Stomach (tissue), 9 donors: Measurements from ENCODE around the gene BIRC7. TPM values are rescaled to one million over a fixed set of nuclear protein-coding genes. Genes with fewer than 3 reads are reported as not detected.
"Not testable (repeated sequence)": the region's sequence is repeated elsewhere in the genome, so short reads cannot be mapped to it uniquely, and the experiment has no call there.

Source experiments
- DNase-seq, 2 donors: peaks; one replicate each; pipeline versions ENCODE4 v3.0.0 to v3.0.0-alpha.2; 2013 to 2019
- H3K27ac ChIP-seq, 5 donors: fragments of 200-600 bp in 4 of 5; sonication (generic) in 4 of 5; one replicate each; pipeline ENCODE4 v1.5.1; 2013 to 2019; ENCODE audit warnings: mild to moderate bottlenecking in 1 of 5, moderate library complexity in 1 of 5
- H3K27me3 ChIP-seq, 3 donors: fragments of 200-600 bp; sonication (generic); one replicate each; pipeline ENCODE4 v1.5.1; 2017 to 2019; ENCODE audit warnings: mixed run types in 1 of 3
- H3K36me3 ChIP-seq, 4 donors: fragments of 200-600 bp; sonication (generic); 1 replicate in 3 of 4; 2 replicates in 1 of 4; pipeline ENCODE4 v1.5.1; 2016 to 2019
- H3K4me1 ChIP-seq, 4 donors: fragments of 200-600 bp; sonication (generic); one replicate each; pipeline ENCODE4 v1.5.1; 2016 to 2019
- H3K4me3 ChIP-seq, 4 donors: fragments of 200-600 bp; sonication (generic) in 3 of 4; one replicate each; pipeline ENCODE4 v1.5.1; 2016 to 2019; ENCODE audit warnings: mild to moderate bottlenecking in 1 of 4
- H3K9me3 ChIP-seq, 4 donors: fragments of 200-600 bp; sonication (generic); one replicate each; pipeline ENCODE4 v1.5.1; 2016 to 2019
- CTCF ChIP-seq, 7 experiments: fragments of 450-650 bp in 4 of 7; fragments of 200-600 bp in 3 of 7; sonication (generic) in 3 of 7; IDR thresholded peaks; one replicate each; pipeline ENCODE4 v1.5.1; 2016 to 2019; ENCODE audit warnings: antibody characterized with exemption in 7 of 7, control low read depth in 2 of 7, mild to moderate bottlenecking in 1 of 7
- EP300 ChIP-seq: sonication (generic); formaldehyde crosslinking; IDR thresholded peaks from one replicate; pipeline ENCODE4 v1.6.1; 2017; ENCODE audit warnings: antibody characterized with exemption
- POLR2A ChIP-seq, 4 donors: fragments of 450-650 bp; IDR thresholded peaks; one replicate each; pipeline ENCODE4 v1.6.1; 2016; ENCODE audit warnings: antibody characterized with exemption in 4 of 4, control low read depth in 2 of 4, mild to moderate bottlenecking in 1 of 4, moderate library complexity in 1 of 4
- POLR2AphosphoS5 ChIP-seq, 3 donors: sonication (generic); formaldehyde crosslinking; IDR thresholded peaks; one replicate each; pipeline ENCODE4 v1.6.1; 2016; ENCODE audit warnings: antibody characterized with exemption in 3 of 3
- WGBS, 5 donors: extraction: QIAGEN DNeasy Blood & Tissue Kit in 3 of 5; methylation state at CpG; one replicate each; pipeline versions ENCODE4 v1.1.5 to v1.1.7; 2013 to 2018; 5-methylcytosine and 5-hydroxymethylcytosine counted together
- intact Hi-C: fragments of 100-400 bp; cut with DNase I; formaldehyde crosslinking; loops from one replicate; pipeline ENCODE4 v1.15.1; 2023; ENCODE audit warnings: low total_unique reads
- polyA plus RNA-seq, 3 donors: library from polyadenylated mRNA; stranded (reverse); fragments of 200-250 nt; gene quantifications; one replicate each; pipeline ENCODE4 v1.2.3, GENCODE V29; 2013
- total RNA-seq, 5 donors: library from RNA; depleted of rRNA; stranded (reverse); fragments of >200 nt; gene quantifications; one replicate each; pipeline versions ENCODE4 v1.1.0 to v1.2.3, GENCODE V29; 2014 to 2016
- donor health status: healthy with polysubstance abuse.
- donor health status: Bipolar disorder and iron deficiency.
- donor health status: healthy.

Gene BIRC7
- total and polyA plus RNA-seq, 8 donors, result not detected

- intact Hi-C loops, result no loop called here
- Histone ChIP-seq H3K27ac (no peak overlapping the region), H3K4me3 (no peak overlapping the region), H3K4me1 (peaks cover 6 to 19% (median 11%) of the 10 kb centered on the region in 4 donors), H3K36me3 (no peaks in the 10 kb centered on the region), H3K27me3 (peaks cover 9 to 100% (median 59%) of the 10 kb centered on the region in 3 donors), H3K9me3 (no peaks in the 10 kb centered on the region)
- TF ChIP-seq CTCF (IDR thresholded peaks at IDR 0.05) (no peak), POLR2AphosphoS5 (IDR thresholded peaks at IDR 0.05) (no peak), EP300 (no peak), POLR2A (IDR thresholded peaks at IDR 0.05) (no peak)
- 64 to 75% (median 69%) methylated on average over 17 to 25 of the region's 25 CpGs for WGBS, 5 donors
- DNase-seq, result no peak
Observed at GRCh38 chr20:63248835-63249591, 13.3 kb downstream of the BIRC7 start.

GRCh38 chr20:63249891-63250290 lies 14.2 kb downstream of the BIRC7 start:
- intact Hi-C loops, result no loop called here
- H3K4me3 ChIP-seq, result no peak overlapping the region
- no peak for DNase-seq
- peaks cover 12 to 28% (median 19%) of the 10 kb centered on the region in 4 donors for H3K4me1 ChIP-seq
- no peak for TF ChIP-seq CTCF (IDR thresholded peaks at IDR 0.05)
- TF ChIP-seq POLR2A (IDR thresholded peaks at IDR 0.05), result no peak
- no peak for TF ChIP-seq POLR2AphosphoS5 (IDR thresholded peaks at IDR 0.05)
- no peak for TF ChIP-seq EP300
- no peaks in the 10 kb centered on the region for H3K9me3 ChIP-seq
- peaks cover 18 to 100% (median 68%) of the 10 kb centered on the region in 3 donors for H3K27me3 ChIP-seq
- 83 to 88% (median 86%) methylated on average over 11 to 15 of the region's 15 CpGs for WGBS, 5 donors
- no peak overlapping the region for H3K27ac ChIP-seq
- no peaks in the 10 kb centered on the region for H3K36me3 ChIP-seq

- H3K27ac ChIP-seq, H3K9me3 ChIP-seq, H3K4me3 ChIP-seq, DNase-seq, intact Hi-C loops, H3K36me3 ChIP-seq: not testable (repeated sequence)
- WGBS, 5 donors, result 20 to 46% (median 38%) methylated on average over 12 to 14 of the region's 14 CpGs
- Histone ChIP-seq H3K4me1 (peaks cover 12 to 28% (median 19%) of the 10 kb centered on the region in 4 donors), H3K27me3 (peaks cover 23 to 100% (median 82%) of the 10 kb centered on the region in 3 donors)
Observed at GRCh38 chr20:63251350-63251749, 15.6 kb downstream of the BIRC7 start.

GRCh38 chr20:63252284-63252711 lies 16.6 kb downstream of the BIRC7 start:
- no peaks in the 10 kb centered on the region for H3K9me3 ChIP-seq
- TF ChIP-seq POLR2AphosphoS5 (IDR thresholded peaks at IDR 0.05) (no peak), POLR2A (IDR thresholded peaks at IDR 0.05) (no peak), CTCF (IDR thresholded peaks at IDR 0.05) (no peak), EP300 (no peak)
- no peaks in the 10 kb centered on the region for H3K36me3 ChIP-seq
- WGBS, 5 donors, result 59 to 73% (median 63%) methylated on average over 8 of the region's 8 CpGs
- DNase-seq, result no peak
- H3K27me3 ChIP-seq, result peaks cover 23 to 98% (median 83%) of the 10 kb centered on the region in 3 donors
- peaks cover 12 to 22% (median 19%) of the 10 kb centered on the region in 4 donors for H3K4me1 ChIP-seq
- no peak overlapping the region for H3K4me3 ChIP-seq
- H3K27ac ChIP-seq, result no peak overlapping the region
- intact Hi-C loops, result no loop called here

GRCh38 chr20:63253065-63253437 lies 17.3 kb downstream of the BIRC7 start:
- Histone ChIP-seq H3K36me3 (no peaks in the 10 kb centered on the region), H3K4me3 (peak overlapping the region; percentile 34 to 51 (median 40)), H3K27ac (no peak overlapping the region), H3K27me3 (peaks cover 23 to 94% (median 76%) of the 10 kb centered on the region in 3 donors), H3K4me1 (peaks cover 12 to 20% (median 19%) of the 10 kb centered on the region in 4 donors), H3K9me3 (no peaks in the 10 kb centered on the region)
- DNase-seq, result no peak
- intact Hi-C loops, result no loop called here
- WGBS, 5 donors, result 10 to 17% (median 15%) methylated on average over 4 to 16 of the region's 16 CpGs
- no peak for TF ChIP-seq EP300
